Astrocyte (in vitro differentiated cells and primary cell): Measurements from ENCODE around the gene KCTD11.

ENCODE experiments used
- EZH2 ChIP-seq: IDR thresholded peaks from 2 replicates; pipeline ENCODE4 v1.6.1; 2012; ENCODE audit warnings: mild to moderate bottlenecking, low read length, inconsistent platforms; ENCODE audit not compliant: insufficient read depth
- TF ChIP-seq, protein P1 (sequence below): IDR thresholded peaks from 2 replicates; pipeline ENCODE4 v1.5.1; 2011; ENCODE audit warnings: low read depth, mild to moderate bottlenecking, inconsistent platforms, low read length, moderate library complexity; ENCODE audit not compliant: insufficient read depth

DNA sequence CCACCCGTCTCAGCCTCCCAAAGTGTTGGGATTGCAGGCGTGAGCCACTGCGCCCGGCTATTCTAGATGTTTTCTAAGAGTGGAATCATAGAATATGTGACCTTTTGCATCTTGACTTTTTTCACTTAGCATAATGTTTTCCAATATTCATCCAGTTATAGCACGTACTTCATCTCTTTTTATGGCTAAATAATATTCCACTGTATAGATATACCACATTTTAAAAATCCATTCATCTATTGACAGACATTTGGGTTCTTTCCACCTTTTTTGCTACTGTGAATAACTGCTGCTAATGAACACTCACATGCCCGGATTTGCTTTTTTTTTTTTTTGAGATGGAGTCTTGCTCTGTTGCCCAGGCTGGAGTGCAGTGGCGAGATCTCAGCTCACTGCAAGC lies 47.8 kb upstream of the KCTD11 start:
- TF ChIP-seq, protein P1, sequence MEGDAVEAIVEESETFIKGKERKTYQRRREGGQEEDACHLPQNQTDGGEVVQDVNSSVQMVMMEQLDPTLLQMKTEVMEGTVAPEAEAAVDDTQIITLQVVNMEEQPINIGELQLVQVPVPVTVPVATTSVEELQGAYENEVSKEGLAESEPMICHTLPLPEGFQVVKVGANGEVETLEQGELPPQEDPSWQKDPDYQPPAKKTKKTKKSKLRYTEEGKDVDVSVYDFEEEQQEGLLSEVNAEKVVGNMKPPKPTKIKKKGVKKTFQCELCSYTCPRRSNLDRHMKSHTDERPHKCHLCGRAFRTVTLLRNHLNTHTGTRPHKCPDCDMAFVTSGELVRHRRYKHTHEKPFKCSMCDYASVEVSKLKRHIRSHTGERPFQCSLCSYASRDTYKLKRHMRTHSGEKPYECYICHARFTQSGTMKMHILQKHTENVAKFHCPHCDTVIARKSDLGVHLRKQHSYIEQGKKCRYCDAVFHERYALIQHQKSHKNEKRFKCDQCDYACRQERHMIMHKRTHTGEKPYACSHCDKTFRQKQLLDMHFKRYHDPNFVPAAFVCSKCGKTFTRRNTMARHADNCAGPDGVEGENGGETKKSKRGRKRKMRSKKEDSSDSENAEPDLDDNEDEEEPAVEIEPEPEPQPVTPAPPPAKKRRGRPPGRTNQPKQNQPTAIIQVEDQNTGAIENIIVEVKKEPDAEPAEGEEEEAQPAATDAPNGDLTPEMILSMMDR: no peak
- no peak for TF ChIP-seq EZH2
